ENCODE measurements around the gene PRKCA. TPM values are rescaled to one million over a fixed set of nuclear protein-coding genes. Genes with fewer than 3 reads are reported as not detected.

Gene PRKCA
- total RNA-seq, 4 donors from 2014 or later, result 24.5 to 61.9 (median 40.8) TPM

DNA sequence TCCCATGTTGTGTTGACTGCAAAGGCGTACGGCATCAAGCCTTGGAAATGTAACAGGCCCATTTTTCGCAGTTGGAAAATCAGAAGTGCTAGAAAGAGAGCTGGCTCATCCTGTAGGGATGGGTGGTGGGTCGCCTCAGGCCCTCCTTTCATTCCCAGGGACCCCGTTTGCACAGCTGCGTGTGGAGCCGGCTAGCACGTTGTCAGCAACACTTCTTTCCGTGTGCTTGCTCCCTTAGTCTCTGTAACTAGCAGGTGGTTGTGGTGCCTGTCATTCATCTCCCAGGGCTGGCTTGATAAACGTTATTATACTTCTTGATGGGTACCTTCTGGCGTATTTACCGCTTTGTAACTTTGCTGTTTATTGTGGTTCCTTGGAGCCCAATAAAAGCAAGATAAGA is 293.5 kb downstream of the PRKCA start:
- intact Hi-C loops (cut with DNase I), result no loop called here
- TF ChIP-seq, protein P1, sequence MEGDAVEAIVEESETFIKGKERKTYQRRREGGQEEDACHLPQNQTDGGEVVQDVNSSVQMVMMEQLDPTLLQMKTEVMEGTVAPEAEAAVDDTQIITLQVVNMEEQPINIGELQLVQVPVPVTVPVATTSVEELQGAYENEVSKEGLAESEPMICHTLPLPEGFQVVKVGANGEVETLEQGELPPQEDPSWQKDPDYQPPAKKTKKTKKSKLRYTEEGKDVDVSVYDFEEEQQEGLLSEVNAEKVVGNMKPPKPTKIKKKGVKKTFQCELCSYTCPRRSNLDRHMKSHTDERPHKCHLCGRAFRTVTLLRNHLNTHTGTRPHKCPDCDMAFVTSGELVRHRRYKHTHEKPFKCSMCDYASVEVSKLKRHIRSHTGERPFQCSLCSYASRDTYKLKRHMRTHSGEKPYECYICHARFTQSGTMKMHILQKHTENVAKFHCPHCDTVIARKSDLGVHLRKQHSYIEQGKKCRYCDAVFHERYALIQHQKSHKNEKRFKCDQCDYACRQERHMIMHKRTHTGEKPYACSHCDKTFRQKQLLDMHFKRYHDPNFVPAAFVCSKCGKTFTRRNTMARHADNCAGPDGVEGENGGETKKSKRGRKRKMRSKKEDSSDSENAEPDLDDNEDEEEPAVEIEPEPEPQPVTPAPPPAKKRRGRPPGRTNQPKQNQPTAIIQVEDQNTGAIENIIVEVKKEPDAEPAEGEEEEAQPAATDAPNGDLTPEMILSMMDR (IDR thresholded peaks at IDR 0.05), result no peak
- no peak for TF ChIP-seq POLR2A (IDR thresholded peaks at IDR 0.05; ENCODE audit: low read depth)
- TF ChIP-seq POLR2AphosphoS5 (IDR thresholded peaks at IDR 0.05), result no peak
- TF ChIP-seq EP300 (IDR thresholded peaks at IDR 0.05), result no peak
- Histone ChIP-seq H3K27me3 (no peaks in the 10 kb centered on the region), H3K9me3 (no peaks in the 10 kb centered on the region), H3K27ac (replicated peaks in 1 of 4) (no peak overlapping the region), H3K4me3 (no peak overlapping the region), H3K4me1 (no peaks in the 10 kb centered on the region), H3K36me3 (no peaks in the 10 kb centered on the region)
- 94% methylated on average over 12 of the region's 12 CpGs for WGBS
- no peak for DNase-seq (ENCODE audit: extremely low spot score)

DNA sequence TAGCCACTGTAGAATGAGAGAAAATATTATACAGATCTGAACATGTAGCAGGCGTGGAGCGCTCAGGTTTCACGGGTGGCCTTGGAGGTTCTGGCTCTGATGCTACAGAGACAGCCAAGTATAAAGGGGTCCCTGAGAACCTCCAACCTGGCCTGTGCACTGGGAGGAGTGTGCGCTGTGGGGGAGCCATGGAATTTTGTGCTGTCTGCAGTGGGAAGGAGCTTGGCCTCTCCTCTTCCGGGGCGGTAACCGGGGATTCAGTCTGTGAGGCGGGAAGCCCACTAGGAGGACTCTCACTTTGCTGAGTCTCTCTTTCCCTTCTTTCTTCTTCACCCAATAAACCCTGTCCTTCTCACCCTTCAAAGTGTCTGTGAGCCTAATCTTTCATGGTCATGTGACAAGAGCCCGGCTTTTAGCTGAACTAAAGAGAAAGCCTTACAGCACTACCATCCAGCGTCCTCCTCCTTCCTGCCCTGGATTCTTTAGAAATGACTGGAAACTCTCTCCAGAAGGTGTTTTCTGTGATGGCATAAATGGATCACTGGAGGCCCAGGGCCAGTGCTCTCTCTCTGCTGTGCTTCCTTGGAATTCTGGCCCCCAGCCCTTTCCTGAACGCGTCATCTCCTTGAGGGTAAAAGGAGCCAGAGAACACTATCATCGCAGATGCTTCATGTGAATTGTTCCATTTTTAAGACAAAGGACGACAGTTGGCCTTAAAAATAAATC is 300.4 kb downstream of the PRKCA start:
- no peak for DNase-seq (ENCODE audit: extremely low spot score)
- H3K36me3 ChIP-seq, result no peaks in the 10 kb centered on the region
- H3K4me1 ChIP-seq, result peaks cover 0 to 13% (median 4%) of the 10 kb centered on the region in 4 donors
- intact Hi-C loops (cut with DNase I), result no loop called here
- H3K27me3 ChIP-seq, result no peaks in the 10 kb centered on the region
- peak overlapping the region in 2 of 4 donors; percentile 19 for H3K27ac ChIP-seq (replicated peaks in 1 of 4)
- TF ChIP-seq POLR2AphosphoS5 (IDR thresholded peaks at IDR 0.05), result no peak
- TF ChIP-seq POLR2A (IDR thresholded peaks at IDR 0.05; ENCODE audit: low read depth), result no peak
- no peak for TF ChIP-seq EP300 (IDR thresholded peaks at IDR 0.05)
- TF ChIP-seq, protein P1 (IDR thresholded peaks at IDR 0.05), result no peak
- WGBS, result 86% methylated on average over 14 of the region's 14 CpGs
- H3K9me3 ChIP-seq, result no peaks in the 10 kb centered on the region
- no peak overlapping the region for H3K4me3 ChIP-seq

DNA sequence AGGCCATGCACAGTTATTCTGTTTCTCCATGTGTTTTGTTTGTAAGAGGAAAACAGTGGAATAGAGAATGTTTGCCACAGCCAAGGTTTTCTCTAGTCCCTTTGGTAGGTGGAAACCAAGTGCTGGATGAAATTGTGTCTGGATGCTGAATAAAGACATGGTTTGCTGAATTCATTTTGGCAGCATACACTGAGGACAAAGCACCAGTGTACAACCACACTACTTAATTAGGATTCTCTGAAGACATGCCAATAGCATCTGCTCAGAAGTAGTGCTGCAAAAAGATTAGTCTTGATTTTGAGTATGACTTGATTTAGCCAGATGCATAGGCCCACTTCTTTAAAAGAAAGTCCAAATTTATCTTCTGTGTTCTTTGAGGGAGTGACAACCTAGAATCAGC is 302.0 kb downstream of the PRKCA start:
- H3K4me1 ChIP-seq, result peaks cover 0 to 13% (median 4%) of the 10 kb centered on the region in 4 donors
- no peak overlapping the region for H3K4me3 ChIP-seq
- DNase-seq (ENCODE audit: extremely low spot score), result no peak
- no peak overlapping the region for H3K27ac ChIP-seq (replicated peaks in 1 of 4)
- intact Hi-C loops (cut with DNase I), result no loop called here
- H3K36me3 ChIP-seq, result no peaks in the 10 kb centered on the region
- H3K9me3 ChIP-seq, result no peaks in the 10 kb centered on the region
- TF ChIP-seq POLR2AphosphoS5 (IDR thresholded peaks at IDR 0.05) (no peak), POLR2A (IDR thresholded peaks at IDR 0.05; ENCODE audit: low read depth) (no peak), EP300 (IDR thresholded peaks at IDR 0.05) (no peak)
- TF ChIP-seq, protein P1 (IDR thresholded peaks at IDR 0.05), result no peak
- no peaks in the 10 kb centered on the region for H3K27me3 ChIP-seq

DNA sequence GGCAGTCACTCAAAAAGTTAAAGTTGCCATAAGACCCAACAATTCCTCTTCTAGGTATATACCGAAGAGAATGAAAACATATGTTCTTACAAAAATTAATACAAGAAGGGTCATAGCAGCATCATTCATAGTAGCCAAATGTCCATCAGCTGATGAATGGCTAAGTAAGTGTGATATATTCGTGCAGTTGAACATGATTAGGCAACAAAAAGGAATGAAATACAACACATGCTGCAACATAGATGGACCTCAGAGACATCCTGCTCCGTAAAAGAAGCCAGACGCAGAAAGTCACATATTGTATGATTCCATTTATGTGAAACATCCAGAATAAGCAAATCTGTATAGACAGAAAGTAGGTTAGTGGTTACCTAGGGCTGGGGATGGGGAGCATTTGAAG is 303.1 kb downstream of the PRKCA start:
- no peaks in the 10 kb centered on the region for H3K9me3 ChIP-seq
- no peak for TF ChIP-seq EP300 (IDR thresholded peaks at IDR 0.05)
- TF ChIP-seq, protein P1 (IDR thresholded peaks at IDR 0.05), result no peak
- TF ChIP-seq POLR2AphosphoS5 (IDR thresholded peaks at IDR 0.05), result no peak
- no peak for TF ChIP-seq POLR2A (IDR thresholded peaks at IDR 0.05; ENCODE audit: low read depth)
- no peak overlapping the region for H3K27ac ChIP-seq (replicated peaks in 1 of 4)
- intact Hi-C loops (cut with DNase I), result no loop called here
- peaks cover 0 to 13% (median 4%) of the 10 kb centered on the region in 4 donors for H3K4me1 ChIP-seq
- no peaks in the 10 kb centered on the region for H3K36me3 ChIP-seq
- H3K27me3 ChIP-seq, result no peaks in the 10 kb centered on the region
- no peak for DNase-seq (ENCODE audit: extremely low spot score)
- H3K4me3 ChIP-seq, result no peak overlapping the region
- WGBS, result 76% methylated on average over 4 of the region's 4 CpGs
